ENCODE results near the gene DNM2. TPM values are rescaled to one million over a fixed set of nuclear protein-coding genes. Genes with fewer than 3 reads are reported as not detected.

Gene DNM2
- total and polyA plus RNA-seq, 10 of the 15 experiments (the other 5 are each of a cell fraction or from before 2014, with no cell fraction given): 1.2 to 146 (median 68.9) TPM

- in situ Hi-C loops (cut with MboI) (no loop called here), intact Hi-C loops (cut with micrococcal nuclease; ENCODE audit: unreplicated experiment) (no loop called here)
- Histone ChIP-seq H3K9ac (ENCODE audit: control insufficient read depth, insufficient read depth, low read length) (no peak overlapping the region), H4K20me1 (ENCODE audit: control insufficient read depth, insufficient read depth) (no peaks in the 10 kb centered on the region), H3K4me1 (ENCODE audit: control insufficient read depth, insufficient read depth, low read length) (peaks cover 5% of the 10 kb centered on the region), H3K27ac (ENCODE audit: control insufficient read depth, insufficient read depth) (no peak overlapping the region), H3K36me3 (ENCODE audit: control insufficient read depth in 2 of 2, insufficient read depth in 2 of 2, low read length in 1 of 2) (no peaks in the 10 kb centered on the region), H2AFZ (ENCODE audit: control insufficient read depth, low read depth, low read length) (no peak overlapping the region), H3K27me3 (replicated peaks in 1 of 2; ENCODE audit: control insufficient read depth in 2 of 2, insufficient read depth in 2 of 2, low read length in 1 of 2) (no peaks in the 10 kb centered on the region), H3K4me2 (ENCODE audit: control insufficient read depth, insufficient read depth) (no peak overlapping the region), H3K9me3 (replicated peaks; ENCODE audit: control insufficient read depth, insufficient read depth, low read length) (no peaks in the 10 kb centered on the region), H3K79me2 (ENCODE audit: control insufficient read depth, insufficient read depth, low read length) (no peaks in the 10 kb centered on the region), H3K4me3 (no peak overlapping the region)
- TF ChIP-seq HDGF (IDR thresholded peaks at IDR 0.05) (no peak), SKIL (IDR thresholded peaks at IDR 0.05; ENCODE audit: low read depth, poor library complexity, severe bottlenecking) (no peak), IKZF1 (conservative IDR thresholded peaks at IDR 0.05) (no peak), MTA2 (IDR thresholded peaks at IDR 0.05; ENCODE audit: low read depth) (no peak), HDAC6 (IDR thresholded peaks at IDR 0.05; ENCODE audit: unreplicated experiment) (no peak), JUNB (IDR thresholded peaks at IDR 0.05) (no peak), KDM1A (IDR thresholded peaks at IDR 0.05; ENCODE audit: borderline replicate concordance) (no peak), REST (IDR thresholded peaks at IDR 0.05; ENCODE audit: low read depth, low read length) (no peak), NRF1 (conservative IDR thresholded peaks at IDR 0.05; ENCODE audit: low read depth, low read length) (no peak), EP300 (IDR thresholded peaks at IDR 0.05; ENCODE audit: borderline replicate concordance in 1 of 2, control insufficient read depth in 1 of 2, low read depth in 2 of 2, low read length in 2 of 2) (no peak), POU2F2 (IDR thresholded peaks at IDR 0.05; ENCODE audit: borderline replicate concordance, low read depth, low read length) (no peak), NFXL1 (IDR thresholded peaks at IDR 0.05; ENCODE audit: borderline replicate concordance) (no peak), NR2C2 (IDR thresholded peaks at IDR 0.05; ENCODE audit: borderline replicate concordance, control insufficient read depth, insufficient read length, low read depth) (no peak), PAX5 (IDR thresholded peaks at IDR 0.05; ENCODE audit: borderline replicate concordance, low read depth, low read length) (no peak)
- TF ChIP-seq, protein P1, sequence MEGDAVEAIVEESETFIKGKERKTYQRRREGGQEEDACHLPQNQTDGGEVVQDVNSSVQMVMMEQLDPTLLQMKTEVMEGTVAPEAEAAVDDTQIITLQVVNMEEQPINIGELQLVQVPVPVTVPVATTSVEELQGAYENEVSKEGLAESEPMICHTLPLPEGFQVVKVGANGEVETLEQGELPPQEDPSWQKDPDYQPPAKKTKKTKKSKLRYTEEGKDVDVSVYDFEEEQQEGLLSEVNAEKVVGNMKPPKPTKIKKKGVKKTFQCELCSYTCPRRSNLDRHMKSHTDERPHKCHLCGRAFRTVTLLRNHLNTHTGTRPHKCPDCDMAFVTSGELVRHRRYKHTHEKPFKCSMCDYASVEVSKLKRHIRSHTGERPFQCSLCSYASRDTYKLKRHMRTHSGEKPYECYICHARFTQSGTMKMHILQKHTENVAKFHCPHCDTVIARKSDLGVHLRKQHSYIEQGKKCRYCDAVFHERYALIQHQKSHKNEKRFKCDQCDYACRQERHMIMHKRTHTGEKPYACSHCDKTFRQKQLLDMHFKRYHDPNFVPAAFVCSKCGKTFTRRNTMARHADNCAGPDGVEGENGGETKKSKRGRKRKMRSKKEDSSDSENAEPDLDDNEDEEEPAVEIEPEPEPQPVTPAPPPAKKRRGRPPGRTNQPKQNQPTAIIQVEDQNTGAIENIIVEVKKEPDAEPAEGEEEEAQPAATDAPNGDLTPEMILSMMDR (IDR thresholded peaks at IDR 0.05 in 2 of 3, conservative IDR thresholded peaks at IDR 0.05 in 1 of 3; ENCODE audit: control insufficient read depth in 2 of 3, extremely low read depth in 1 of 3, insufficient read depth in 1 of 3, low read depth in 3 of 3, low read length in 3 of 3): no peak
- ATAC-seq: no peak
- DNase-seq (ENCODE audit: low read depth, low spot score): no peak
- ChIA-PET POLR2A (interaction anchor here (0.5 to 1.1 kb wide), 2 partner anchors 11 to 387 kb away, joined by 3 to 7 read pairs; no protein-coding TSS in a partner anchor), CTCF (interaction anchor here (1.4 to 4.0 kb wide), 2 partner anchors 11 to 136 kb away, joined by 6 to 42 read pairs; partner anchors contain the start of gene DNM2), SMC1A (ENCODE audit: uncharacterized antibody, unreplicated experiment) (interaction anchor here (0.8 to 2.3 kb wide), 3 partner anchors 11 to 136 kb away, joined by 3 to 10 read pairs (median 3); partner anchors contain the start of gene DNM2), RAD21 (ENCODE audit: unreplicated experiment) (interaction anchor here (0.8 to 2.2 kb wide), 2 partner anchors 12 to 16 kb away, joined by 3 to 8 read pairs; no protein-coding TSS in a partner anchor)
- WGBS (ENCODE audit: insufficient coverage, insufficient replicate concordance, low lambda C conversion rate, missing lambda C conversion rate): 17% methylated on average over 7 of the region's 7 CpGs
- FAIRE-seq: no peak
- no TSS peak for BruUV-seq (replicated peaks)
These were observed 135.1 kb downstream of the DNM2 start for GRCh38 chr19:10852941-10853340.
